ENCODE data around the gene TRMT10A.
"Not testable (repeated sequence)": the region's sequence is repeated elsewhere in the genome, so short reads cannot be mapped to it uniquely, and the experiment has no call there.

The TRMT10A gene

GRCh38 chr4:99540277-99540939, 23.4 kb downstream of the TRMT10A start:
- TF ChIP-seq ZFX (IDR thresholded peaks at IDR 0.05) = no peak
- no peak for TF ChIP-seq CTCF (conservative IDR thresholded peaks at IDR 0.05)
- no peak overlapping the region for H3K27ac ChIP-seq

DNA sequence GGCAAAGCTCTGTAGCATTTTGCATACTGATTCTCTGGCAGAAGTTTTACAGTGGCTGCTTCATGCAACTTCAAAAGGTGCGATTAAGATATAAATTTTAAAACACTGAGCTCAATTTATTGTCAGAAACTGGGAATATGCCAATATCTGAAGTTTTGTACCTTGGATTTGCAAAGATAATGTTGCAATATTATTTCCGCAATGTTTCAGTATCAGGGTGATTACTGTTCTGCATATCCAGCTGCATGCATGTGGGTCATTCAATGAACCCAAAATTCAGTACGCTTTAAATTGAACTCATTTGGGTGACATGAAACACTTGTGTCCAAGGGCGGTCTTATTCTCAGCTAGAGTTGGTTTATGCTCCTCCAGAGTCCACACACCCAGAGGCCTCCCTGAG, 26.2 kb downstream of the TRMT10A start:
- TF ChIP-seq CTCF (conservative IDR thresholded peaks at IDR 0.05) (no peak), ZFX (IDR thresholded peaks at IDR 0.05) (no peak)

GRCh38 chr4:99536848-99537247, 27.0 kb downstream of the TRMT10A start:
- TF ChIP-seq ZFX (IDR thresholded peaks at IDR 0.05) = no peak
- TF ChIP-seq CTCF (conservative IDR thresholded peaks at IDR 0.05) = no peak
- H3K27ac ChIP-seq = no peak overlapping the region

More for the DNA sequence above, 26.2 kb downstream of the TRMT10A start:
- H3K27ac ChIP-seq = no peak overlapping the region

GRCh38 chr4:99536271-99536670, 27.6 kb downstream of the TRMT10A start:
- no peak for TF ChIP-seq CTCF (conservative IDR thresholded peaks at IDR 0.05)
- H3K27ac ChIP-seq = no peak overlapping the region

DNA sequence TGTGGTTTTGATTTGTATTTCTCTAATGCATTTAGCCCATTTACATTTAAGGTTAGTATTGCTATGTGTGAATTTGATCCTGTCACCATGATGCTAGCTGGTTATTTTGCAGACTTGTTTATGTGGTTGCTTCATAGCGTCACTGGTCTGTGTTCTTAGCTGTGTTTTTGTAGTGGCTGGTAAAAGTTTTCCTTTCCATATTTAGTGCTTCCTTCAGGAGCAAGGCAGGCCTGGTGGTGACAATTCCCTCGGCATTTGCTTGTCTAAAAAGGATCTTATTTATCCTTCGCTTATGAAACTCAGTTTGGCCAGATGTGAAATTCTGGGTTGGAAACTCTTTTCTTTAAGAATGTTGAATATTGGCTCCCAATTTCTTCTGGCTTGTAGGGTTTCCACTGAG, 29.1 kb downstream of the TRMT10A start:
- not testable (repeated sequence) for H3K27ac ChIP-seq

DNA sequence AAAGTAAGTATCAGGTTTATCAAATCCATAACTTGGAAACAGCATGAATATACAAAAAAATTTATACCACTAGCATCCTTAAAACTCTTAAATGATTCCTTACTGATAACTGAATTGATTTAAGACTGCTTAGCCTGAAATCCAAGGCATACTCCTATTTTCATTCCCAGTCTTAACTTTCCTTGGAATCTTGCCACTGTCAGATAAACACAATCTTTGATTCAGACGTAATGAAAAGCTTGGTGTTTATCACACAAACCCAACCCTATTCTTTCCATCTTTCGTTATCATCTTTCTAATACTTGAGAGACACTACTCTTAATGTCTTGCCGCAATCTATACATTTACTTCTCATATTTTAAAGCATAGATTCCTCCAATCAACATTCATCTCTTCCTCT, 33.9 kb downstream of the TRMT10A start:
- TF ChIP-seq CTCF (conservative IDR thresholded peaks at IDR 0.05) (no peak), ZFX (IDR thresholded peaks at IDR 0.05) (no peak)
- no peak overlapping the region for H3K27ac ChIP-seq

- TF ChIP-seq CTCF (conservative IDR thresholded peaks at IDR 0.05) (no peak), ZFX (IDR thresholded peaks at IDR 0.05) (no peak)
Observed at GRCh38 chr4:99529228-99529627, 34.6 kb downstream of the TRMT10A start.

DNA sequence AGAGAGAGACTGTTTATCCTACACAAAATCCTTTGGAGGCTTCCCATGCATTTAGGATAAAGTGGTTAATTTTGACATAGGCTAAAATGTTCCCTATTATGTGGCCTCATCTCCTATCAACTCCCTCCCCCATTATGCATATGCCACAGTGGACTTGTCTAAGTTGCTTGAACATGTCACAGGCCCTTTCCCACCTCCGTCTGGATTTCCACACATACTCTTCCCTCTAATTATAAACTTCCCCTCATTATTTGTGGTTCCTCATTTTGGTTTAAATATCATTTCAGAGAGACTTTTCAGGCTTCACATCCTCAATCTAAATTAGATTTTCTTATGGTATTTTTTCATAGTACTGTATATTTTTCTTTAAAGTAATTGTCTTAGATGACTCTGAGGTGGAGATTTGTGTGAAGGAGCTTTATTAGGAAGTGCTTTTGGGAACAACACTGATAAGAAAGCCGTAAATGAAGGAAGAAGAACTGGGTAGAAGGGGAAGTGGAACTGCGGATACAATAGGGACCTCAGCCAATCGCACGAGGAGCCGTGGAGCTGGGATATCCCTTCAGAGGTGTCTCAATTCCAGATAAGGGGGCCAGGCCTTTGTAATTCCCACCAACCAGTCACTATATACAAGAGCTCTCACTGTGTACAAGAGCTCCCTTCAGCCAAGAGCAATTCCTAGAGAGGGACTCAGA, 45.1 kb downstream of the TRMT10A start:
- no peak for TF ChIP-seq ZFX (IDR thresholded peaks at IDR 0.05)
- TF ChIP-seq CTCF (conservative IDR thresholded peaks at IDR 0.05) = no peak
- H3K27ac ChIP-seq = no peak overlapping the region

More at GRCh38 chr4:99529228-99529627, 34.6 kb downstream of the TRMT10A start:
- no peak overlapping the region for H3K27ac ChIP-seq

All from C4-2B (cell line).